Kidney epithelial cell (primary cell): ENCODE measurements around the gene STRBP. TPM values are rescaled to one million over a fixed set of nuclear protein-coding genes. Genes with fewer than 3 reads are reported as not detected.

Experiments
- DNase-seq: peaks from one replicate; pipeline ENCODE4 v3.0.0-alpha.2; 2010; ENCODE audit warnings: low read depth
- H3K27me3 ChIP-seq: 2 replicates; pipeline ENCODE4 v1.6.0; 2011; ENCODE audit warnings: low read length; ENCODE audit not compliant: control insufficient read depth, insufficient read depth
- H3K36me3 ChIP-seq: 2 replicates; pipeline ENCODE4 v1.5.1; 2011; ENCODE audit warnings: low read length; ENCODE audit not compliant: control insufficient read depth, insufficient read depth
- H3K4me3 ChIP-seq: 2 replicates; pipeline ENCODE4 v1.5.1; 2011; ENCODE audit warnings: low read depth, mild to moderate bottlenecking, control low read depth, low read length
- CTCF ChIP-seq: IDR thresholded peaks from 2 replicates; pipeline ENCODE4 v1.5.1; 2011; ENCODE audit warnings: mild to moderate bottlenecking, moderate library complexity, low read length, control low read depth, inconsistent platforms; ENCODE audit not compliant: insufficient read depth, poor library complexity, severe bottlenecking
- total RNA-seq: library from RNA; depleted of rRNA; stranded (reverse); fragments of >200 nt; gene quantifications from 2 replicates; pipeline ENCODE4 v1.2.3, GENCODE V29; 2015

STRBP gene
- total RNA-seq, 1 donor from 2014 or later: 27.5 TPM

DNA sequence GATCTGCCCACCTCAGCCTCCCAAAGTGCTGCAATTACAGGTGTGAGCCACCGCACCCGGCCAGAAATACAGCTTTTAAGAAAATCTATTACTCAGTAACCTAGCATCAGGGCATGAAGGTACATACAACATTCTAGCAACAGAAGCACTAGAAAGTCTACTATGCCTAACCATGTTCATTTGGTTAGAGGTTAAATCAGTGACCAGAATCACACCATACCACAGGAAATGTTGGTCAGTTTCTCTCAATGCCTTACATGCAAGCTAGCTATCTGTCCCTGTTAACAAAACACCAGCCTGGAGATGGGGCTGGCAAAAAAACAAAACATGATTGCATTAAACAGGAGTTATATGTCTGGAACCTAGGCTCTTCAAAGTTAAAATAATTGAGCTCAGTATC lies 104.1 kb downstream of the STRBP start:
- TF ChIP-seq CTCF: no peak
- no peak for DNase-seq
- H3K4me3 ChIP-seq: no peak overlapping the region
- no peaks in the 10 kb centered on the region for H3K36me3 ChIP-seq
- H3K27me3 ChIP-seq: no peaks in the 10 kb centered on the region

DNA sequence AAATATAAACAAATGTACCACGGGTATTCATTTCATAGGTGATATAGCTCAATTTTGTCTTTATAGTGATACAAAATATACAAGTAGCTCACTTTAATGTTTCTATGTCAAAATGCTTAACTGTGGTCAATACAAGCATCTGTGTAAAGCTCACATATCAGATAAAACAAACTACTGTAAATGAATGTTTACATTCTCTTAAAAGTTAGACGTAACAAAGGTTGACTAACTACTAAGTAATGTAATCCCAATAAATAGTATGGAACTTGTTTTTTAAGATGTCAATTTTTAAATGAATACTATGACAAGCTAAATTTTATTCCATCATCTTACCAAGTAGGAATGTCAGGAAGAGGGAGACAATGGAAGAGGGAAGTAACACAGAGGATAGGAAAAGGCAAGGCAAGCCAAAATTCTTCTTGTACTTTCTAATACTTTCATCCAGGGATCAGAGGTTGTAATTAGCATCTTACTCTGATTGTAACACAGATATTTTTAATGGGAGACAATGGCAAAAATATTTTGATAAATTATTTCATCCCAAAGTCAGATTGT lies 105.5 kb downstream of the STRBP start:
- Histone ChIP-seq H3K36me3 (no peaks in the 10 kb centered on the region), H3K4me3 (no peak overlapping the region), H3K27me3 (no peaks in the 10 kb centered on the region)
- TF ChIP-seq CTCF: no peak
- no peak for DNase-seq

DNA sequence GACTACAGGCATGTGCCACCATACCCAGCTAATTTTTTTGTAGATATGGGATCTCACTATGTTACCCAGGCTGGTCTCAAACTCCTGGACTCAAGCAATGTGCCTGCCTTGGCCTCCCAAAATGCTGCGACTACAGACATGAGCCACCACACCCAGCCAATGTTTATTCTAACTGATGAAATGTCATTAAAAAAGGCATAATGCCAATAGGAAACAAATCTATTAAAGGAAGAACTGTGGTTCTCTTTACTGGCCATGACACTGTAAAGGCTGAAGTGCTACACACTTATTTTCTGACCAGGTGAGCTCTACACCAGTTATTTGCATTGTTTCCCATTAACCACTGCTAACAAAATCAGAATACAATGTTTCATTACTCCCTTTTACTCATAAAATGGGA lies 106.0 kb downstream of the STRBP start:
- H3K27me3 ChIP-seq: no peaks in the 10 kb centered on the region
- no peaks in the 10 kb centered on the region for H3K36me3 ChIP-seq
- no peak for TF ChIP-seq CTCF
- no peak for DNase-seq
- H3K4me3 ChIP-seq: no peak overlapping the region

GRCh38 chr9:123157221-123157620 lies 111.2 kb downstream of the STRBP start:
- Histone ChIP-seq H3K36me3 (no peaks in the 10 kb centered on the region), H3K4me3 (no peak overlapping the region), H3K27me3 (no peaks in the 10 kb centered on the region)
- TF ChIP-seq CTCF: no peak
- DNase-seq: no peak

DNA sequence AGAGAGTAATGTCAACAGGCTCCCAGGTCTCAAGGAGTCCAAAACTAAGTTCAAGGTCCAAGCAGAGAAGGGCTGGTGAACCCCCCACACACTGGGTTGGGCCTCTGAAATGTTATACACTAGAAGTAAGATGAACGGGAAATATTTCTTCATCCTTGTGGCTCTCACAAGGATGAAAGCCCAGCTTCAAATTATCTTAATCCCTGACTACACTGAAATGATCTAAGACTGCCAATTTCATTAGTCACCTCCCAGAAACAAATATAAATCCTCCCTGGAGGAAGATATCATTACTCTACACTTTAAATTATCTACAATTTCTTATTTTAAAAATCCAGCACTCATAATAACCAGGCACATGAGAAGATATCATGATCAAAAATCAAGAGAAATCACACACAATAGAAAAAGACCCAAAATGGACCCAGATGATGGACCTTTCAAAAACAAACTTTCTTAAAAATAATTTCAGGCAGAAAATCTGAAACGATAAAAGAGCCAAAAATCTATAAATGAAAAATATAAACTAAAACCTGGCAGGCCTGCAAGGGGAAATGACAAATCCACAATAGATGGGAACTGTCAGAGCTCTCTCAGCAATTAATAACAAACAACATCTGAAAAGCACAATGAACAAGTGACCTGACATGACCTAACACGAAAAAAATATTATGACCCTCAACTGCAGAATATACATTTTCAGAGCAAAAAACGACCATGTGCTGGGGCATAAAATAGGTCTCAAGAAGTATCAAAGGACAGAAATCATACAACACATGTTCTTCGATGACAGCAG lies 117.5 kb downstream of the STRBP start:
- Histone ChIP-seq H3K36me3 (no peaks in the 10 kb centered on the region), H3K27me3 (no peaks in the 10 kb centered on the region), H3K4me3 (no peak overlapping the region)
- TF ChIP-seq CTCF: no peak
- no peak for DNase-seq

GRCh38 chr9:123149067-123149466 lies 119.3 kb downstream of the STRBP start:
- H3K36me3 ChIP-seq: no peaks in the 10 kb centered on the region
- no peak overlapping the region for H3K4me3 ChIP-seq
- H3K27me3 ChIP-seq: no peaks in the 10 kb centered on the region
- no peak for DNase-seq
- TF ChIP-seq CTCF: no peak
